Measurements from ENCODE around the gene TXNDC17.
"Not testable (repeated sequence)": the region's sequence is repeated elsewhere in the genome, so short reads cannot be mapped to it uniquely, and the experiment has no call there.

TXNDC17 gene

DNA sequence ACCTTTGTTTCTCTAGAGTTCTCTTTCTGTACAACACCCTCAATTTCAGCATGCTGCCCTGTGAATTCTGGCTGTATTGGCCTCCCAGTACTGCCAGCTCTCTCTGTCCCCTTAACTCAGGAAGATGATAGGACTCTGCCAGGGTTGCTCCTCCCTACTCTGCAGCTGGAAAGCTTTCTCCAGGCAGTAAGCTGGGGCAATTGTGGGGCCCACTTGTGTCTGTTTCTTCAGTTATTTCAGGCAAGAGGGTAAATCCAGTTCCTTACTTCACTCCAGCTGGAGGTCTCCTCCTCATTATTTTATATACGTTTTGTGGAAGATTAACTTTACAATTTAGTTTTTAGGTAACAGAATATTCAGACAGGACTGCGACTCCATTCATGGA is 20.6 kb downstream of the TXNDC17 start:
- no peak for DNase-seq

DNA sequence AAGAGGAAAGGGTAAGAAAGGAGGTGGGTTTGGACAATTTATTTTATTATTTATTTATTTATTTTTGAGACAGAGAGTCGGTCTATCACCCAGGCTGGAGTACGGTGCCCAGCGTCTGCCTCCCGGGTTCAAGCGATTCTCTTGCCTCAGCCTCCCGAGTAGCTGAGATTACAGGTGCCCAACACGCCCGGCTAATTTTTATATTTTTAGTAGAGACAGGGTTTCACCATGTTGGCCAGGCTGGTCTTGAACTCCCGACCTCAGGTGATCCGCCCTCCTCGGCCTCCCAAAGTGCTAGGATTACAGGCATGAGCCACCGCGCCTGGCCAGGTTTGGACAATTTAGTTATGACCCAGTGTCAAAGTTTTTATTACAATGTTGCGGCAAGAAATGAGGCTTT is 22.3 kb downstream of the TXNDC17 start:
- DNase-seq = not testable (repeated sequence)

DNA sequence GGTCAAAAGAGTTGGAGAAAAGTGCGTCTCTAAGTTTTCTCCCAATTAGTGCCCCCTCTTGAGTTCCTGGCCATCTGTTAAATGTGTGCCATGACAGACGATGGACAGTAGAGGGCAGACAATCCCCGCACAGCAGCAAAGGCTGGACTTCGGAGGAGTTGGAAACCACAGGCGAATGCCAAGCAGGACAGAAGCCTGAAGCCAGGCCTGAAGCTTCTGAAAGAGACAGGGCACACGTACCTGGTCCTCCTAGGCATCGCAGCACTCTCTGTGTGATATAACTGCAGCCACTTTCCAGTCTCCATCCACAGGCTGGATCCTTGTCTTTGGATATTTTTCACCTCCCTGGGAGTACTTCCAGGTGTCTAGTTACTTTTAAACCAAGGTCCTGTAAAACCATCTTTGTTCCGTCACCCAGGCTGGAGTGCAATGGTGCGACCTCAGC is 25.2 kb downstream of the TXNDC17 start:
- DNase-seq = peak in 12 of 14 donors; percentile 2 to 57 (median 36)

DNA sequence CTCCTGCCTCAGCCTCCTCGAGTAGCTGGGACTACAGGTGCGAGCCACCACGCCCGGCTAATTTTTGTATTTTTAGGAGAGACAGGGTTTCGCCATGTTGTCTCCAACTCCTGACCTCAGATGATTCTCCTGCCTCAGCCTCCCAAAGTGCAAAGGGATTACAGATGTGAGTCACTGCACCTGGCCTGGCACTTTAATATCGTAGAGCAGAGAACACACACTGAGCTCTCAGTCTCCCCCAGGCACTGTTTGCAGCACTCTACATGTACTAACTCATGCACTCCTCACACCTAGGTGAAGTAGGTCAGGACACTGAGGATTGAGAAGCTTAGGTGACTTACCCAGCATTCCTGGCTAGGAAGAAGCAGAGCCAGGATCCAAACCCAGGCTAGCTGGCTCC is 25.7 kb downstream of the TXNDC17 start:
- no peak for DNase-seq

DNA sequence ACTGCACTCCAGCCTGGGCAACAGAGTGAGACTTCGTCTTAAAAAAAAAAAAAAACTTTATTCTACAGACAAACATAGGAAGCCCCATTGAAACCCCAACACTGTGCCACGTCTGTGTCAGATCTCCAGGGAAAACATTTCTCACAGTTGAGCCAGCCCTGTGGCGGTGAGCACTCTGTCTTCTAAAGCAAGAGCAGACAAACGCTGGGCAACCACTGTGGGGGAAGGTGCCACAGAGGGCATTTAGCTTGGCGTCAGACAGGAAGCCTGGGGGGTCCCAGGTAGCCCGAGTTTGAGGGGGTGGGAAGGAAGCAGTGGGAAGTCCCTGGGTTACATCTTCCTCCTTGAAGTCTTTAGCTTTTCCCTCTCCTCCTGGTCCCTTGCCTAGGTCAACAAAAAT is 26.7 kb downstream of the TXNDC17 start:
- no peak for DNase-seq

DNA sequence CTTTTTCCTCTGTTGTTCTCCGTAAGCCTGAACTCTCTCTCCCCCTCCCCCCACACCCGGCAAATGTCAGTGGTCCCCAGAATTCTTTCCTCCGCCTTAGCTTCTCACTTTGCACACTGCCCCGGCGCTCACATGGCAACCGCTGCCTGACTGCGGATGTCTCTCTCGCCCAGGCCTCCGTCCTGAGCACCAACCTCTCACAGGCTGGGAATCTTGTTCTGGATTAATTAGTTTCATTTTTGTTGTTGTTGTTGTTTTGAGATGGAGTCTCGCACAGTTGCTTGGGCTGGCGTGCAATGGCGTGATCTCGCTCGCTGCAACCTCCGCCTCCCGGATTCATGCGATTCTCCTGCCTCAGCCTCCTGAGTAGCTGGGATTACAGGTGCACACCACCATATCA is 27.4 kb downstream of the TXNDC17 start:
- no peak for DNase-seq

DNA sequence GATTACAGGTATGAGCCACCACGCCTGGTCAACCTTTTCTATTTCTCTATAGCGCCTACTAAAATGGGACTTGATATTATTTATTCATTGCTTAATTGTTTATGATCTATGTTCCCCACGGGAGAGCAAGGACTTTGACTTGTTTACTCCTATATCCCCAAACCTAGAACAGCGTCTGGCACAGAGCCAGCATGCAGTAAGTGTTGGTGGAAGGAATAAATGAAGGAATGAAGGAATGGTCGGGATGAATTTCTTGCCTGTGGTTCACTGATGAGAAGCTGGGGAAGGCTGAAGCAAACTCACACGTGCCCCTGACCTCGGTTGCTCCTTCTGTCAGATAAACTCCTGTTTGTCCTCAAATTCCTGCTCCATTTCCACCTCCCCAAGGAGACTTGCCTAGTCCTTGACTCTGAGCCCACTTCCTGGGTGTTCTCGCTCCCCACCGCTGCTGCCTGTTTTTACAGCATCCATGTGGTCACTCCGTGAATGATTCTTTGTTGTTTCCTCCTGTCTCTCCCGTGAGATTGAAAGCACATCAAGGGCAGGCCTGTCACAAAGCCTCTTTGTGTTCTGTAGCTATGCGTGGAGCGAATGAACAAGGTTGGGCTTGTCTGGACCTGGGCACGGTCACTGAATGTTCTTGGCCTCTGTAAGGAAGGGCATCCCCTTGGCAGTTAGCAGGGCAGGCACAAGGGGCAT is 28.0 kb downstream of the TXNDC17 start:
- DNase-seq = no peak

DNA sequence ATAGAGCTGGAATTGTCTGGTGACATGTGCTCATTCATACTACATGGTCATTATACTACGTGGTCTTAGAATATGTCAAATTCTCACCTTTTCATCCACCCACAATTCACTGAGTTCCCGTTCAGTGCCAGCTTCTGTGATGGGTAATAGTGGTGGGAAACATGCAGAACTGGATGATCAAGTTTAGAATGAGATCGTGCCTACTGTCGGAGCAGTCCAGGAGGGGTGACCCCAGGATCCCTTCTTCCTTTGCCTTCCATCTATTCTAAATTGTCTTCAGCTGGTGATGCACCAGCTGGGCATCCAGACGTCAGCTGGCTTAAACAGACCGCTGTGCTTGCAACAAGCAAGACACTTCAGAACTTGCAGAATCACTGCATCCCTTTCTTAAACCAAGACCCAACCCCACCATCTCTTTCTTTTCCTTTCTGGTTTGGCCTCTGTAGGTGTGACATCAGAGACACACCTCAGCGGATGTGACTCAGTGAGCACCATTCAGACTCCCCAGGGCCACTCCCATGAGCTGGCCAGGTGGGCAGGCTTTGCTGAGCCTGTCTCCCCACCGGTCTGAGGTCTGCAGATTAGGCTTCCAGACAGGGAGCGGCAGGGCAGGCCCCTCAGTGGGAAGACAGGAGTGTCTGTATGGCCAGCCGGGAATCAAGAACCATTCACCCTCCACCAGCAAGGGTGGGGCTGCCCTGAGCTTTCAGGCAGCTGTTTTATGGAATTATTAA is 28.8 kb downstream of the TXNDC17 start:
- no peak for DNase-seq

DNA sequence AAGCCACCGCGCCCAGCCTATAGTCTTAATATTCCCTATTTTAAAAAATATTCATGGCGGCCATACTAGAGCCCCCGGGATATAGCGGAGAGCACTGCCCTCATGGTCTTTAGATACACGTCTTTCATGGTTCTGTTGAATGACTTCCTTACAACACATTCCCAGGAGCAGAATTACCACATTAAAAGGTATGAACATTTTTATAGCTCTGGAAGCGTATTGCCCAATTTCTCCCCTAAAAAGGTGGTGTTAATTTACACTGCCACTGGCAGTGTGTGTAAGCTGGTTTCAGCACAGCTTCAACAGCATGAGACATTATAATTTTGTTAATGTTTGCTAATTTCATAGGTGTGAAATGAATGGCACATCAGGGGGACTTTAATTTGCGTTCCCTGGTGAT is 29.7 kb downstream of the TXNDC17 start:
- no peak for DNase-seq

DNA sequence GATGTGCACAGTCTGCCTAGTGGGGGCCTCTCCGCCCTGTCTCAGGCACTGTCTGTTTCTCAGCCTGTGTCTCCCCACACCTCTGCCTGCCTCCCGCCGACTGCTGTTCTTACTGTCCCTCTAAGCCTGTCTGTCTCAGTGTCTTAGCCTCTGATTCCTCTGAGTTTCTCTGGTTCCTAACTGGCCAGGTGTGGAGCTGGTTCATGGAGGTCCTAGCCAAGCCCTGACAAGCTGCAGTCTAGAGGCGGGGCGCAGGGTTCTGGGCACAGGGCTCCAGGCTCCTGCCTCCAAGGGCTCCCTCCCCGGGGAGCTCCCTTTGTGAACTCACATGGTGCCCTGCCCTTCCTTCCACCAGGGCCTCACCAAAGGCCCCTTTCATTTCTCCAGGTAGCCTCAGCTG is 30.1 kb downstream of the TXNDC17 start:
- no peak for DNase-seq

DNA sequence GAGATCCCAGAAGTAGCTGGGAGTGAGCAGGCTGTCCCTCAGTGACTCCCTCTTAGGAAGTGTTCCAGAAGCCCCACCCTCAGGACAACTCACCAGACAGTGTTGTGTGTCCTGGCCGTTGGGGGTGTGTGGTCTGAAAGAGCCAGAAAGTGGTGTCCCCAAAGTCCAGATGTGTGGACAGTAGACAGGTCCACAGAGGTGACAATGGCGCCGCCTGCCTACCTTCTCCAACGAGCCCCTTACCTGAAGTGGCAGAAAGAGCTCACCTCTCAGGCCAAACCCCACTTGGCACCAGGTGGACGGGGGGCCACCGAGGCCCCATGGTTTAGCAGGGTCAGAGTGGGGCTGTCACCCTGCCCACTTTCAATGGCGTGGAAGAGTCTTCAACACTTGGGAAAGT is 30.6 kb downstream of the TXNDC17 start:
- no peak for DNase-seq

DNA sequence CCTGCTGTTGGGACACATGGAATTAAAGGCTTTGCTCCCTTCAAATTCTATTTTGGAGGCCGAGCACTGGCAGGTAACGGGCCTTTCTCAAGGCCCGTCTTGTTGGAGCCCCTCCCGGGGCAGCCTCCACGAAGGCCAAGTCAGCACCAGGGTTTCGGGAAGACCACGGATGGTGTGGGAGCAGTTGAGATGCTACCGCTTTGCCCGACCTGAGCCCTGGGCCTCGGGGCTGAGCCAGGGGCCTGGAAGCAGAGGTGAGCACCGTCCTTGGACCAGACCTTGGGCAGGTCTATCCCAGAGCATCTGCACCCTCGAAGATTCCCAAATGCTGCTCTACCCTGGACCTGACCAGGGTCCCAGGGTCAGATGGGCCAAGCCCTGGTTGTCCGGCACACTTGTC is 33.7 kb downstream of the TXNDC17 start:
- DNase-seq = no peak

DNA sequence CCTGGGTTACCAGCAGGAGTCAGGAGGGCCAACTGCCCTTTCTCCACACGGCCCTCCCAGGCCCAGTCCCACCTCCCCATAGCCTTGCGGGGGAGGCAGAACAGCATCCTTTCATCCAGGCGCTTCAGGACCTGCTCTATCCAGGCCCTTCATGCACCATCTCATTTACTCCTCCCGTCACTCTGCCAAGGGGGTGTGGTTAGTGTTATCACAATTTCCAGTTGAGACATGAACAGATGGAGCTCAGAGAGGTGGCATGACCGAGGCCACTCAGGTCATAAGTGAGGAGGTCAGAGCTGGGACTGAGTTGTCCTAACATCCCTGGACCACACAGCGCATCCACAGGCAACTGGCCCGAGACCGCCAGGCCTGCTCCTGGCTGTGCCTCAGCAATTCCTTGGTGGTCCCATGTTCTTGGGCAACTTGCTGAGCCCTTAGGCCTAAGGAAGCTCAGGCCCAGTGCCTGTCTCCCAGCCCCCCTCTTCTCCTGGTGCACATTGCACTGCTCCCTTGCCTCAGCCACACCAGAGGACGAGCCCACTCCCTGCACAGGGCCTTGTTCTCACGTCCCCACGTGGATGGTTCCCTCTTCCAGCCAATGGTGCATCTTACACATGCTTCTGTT is 34.5 kb downstream of the TXNDC17 start:
- no peak for DNase-seq

DNA sequence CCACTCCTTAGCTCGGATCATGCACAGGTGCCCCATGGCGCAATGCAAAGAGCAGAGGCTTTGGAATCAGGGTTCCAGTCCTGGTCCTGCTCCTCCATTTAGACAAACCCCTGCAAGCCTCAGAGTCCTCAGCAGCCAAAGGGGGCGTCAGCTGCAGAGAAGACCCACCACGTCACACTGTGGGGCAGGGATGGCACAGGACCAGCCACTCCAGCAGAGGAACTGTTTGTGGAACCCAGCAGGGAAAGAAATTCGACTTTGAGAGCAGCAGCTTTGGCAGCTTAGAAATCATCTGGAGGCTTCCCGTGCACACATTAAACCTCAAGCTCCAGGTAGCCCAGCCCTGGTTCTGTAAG is 35.9 kb downstream of the TXNDC17 start:
- DNase-seq = no peak

DNA sequence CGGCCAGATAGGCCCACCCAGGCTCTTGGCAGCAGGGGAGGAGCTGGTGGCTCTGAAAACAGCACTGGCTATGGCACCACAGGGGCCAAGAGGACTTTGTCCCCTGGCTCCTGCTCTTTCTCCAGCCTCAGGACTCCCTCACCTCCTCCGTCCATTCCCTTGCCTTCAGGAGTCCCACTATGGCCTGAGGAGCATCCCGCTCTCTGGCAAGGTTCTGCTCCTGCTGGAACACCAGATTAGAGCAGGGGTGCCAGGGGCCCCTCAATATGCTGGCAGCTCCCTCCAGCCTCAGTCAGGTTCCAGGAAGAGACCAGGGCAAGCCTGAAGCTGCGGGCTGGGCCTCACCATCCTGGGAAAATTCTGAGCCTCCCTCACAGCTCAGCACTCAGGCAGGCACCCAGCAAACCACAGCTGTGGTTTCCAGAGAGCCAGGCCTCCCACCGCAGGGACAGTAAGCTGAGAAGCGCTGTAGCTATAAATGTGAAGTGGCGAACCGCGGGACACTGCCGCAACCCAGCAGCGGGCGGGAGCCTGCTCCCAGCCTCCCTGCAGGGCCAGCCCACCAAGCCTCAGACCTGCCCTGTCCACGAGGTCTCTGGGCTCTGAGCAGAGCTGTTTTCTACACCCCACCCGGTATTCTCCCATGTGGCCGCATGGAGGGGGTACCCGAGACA is 36.4 kb downstream of the TXNDC17 start:
- no peak for DNase-seq

DNA sequence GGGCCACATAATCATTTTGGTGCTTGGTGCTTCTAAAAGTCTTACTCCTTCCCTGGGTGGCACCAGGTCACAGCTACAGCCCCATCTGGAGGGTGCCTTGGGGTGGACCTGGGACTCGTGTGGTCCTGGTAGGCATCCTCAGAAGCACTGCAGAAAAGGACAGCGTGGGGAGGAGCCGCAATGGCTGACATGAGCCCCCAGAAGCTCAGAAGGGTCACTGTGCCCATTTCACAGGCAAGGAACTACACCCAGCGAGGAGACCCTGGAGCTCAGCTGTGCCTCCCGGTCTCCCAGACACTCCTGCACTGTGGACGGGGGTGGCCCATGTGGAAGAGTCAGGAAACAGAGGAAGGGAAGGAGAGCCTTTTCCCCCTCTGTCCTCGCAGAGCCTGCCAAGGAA is 37.1 kb downstream of the TXNDC17 start:
- DNase-seq = no peak

DNA sequence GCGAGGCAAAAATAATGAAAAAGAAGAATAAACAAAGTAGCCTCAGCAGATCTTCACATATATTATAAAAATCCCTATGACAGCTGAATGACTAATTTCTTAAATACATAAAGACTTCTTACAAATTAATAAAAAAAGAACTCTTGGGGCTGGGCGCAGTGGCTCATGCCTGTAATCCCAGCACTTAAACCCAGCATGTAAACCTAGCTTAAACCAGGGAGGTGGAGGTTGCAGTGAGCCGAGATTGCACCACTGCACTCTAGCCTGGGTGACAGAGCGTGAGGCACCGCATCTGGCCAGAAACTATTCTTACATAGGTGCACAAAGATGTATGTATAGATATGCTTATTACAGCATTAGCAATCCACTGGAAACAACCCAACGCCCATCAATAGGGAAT is 38.4 kb downstream of the TXNDC17 start:
- no peak for DNase-seq

DNA sequence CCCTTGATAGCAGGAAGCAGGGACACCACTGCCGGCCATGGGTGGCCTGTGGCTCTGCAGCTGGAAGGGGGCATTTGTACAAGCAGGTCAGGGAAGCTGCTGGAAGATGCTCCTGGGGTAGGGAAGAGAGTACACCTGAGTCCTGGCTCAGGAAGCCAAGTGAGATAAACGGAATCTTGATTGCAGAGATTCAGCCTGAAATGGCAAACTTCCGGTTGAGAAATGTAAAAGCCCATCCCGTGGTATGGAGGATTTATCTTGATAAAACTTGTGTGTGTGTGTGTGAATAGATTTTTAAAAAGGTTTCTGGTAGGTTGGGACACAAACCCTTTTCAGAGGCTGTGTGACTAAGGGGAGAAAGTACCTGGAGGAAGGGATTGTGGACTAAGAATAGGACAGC is 40.3 kb downstream of the TXNDC17 start:
- DNase-seq = no peak

DNA sequence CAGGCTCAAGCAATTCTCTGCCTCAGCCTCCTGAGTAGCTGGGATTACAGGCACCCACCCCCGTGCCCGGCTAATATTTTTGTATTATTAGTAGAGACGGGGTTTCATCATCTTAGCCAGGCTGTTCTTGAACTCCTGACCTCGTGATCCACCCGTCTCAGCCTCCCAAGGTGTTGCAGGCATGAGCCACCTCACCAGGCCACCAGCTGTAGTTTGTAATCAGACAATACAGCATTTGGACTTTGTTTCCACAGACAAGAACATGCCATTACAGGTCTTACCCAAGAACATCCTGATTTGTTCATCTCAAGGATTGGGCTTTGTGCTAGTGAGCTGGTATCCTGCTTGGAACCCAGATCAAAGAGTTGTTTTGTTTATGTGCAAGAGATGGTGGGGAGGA is 40.8 kb downstream of the TXNDC17 start:
- no peak for DNase-seq

DNA sequence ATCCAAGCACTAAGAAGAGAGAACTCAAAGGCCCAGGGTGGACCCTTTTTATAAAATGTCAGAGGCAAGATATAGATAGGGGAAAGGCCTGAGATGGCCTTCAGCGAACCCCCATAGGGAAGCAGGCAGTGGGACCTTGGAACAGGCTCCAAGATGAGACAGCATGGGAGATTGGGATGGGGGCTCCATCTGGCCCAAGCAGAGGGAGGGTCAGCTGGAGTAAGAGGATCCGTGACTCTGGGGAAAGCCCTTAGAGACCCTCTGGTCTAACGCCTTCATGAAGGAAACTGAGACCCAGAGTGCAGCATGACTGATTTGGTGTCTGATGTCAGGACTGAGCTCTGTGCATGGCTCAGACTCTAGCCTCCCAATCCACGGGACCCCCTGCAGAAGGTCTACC is 41.5 kb downstream of the TXNDC17 start:
- DNase-seq = no peak

DNA sequence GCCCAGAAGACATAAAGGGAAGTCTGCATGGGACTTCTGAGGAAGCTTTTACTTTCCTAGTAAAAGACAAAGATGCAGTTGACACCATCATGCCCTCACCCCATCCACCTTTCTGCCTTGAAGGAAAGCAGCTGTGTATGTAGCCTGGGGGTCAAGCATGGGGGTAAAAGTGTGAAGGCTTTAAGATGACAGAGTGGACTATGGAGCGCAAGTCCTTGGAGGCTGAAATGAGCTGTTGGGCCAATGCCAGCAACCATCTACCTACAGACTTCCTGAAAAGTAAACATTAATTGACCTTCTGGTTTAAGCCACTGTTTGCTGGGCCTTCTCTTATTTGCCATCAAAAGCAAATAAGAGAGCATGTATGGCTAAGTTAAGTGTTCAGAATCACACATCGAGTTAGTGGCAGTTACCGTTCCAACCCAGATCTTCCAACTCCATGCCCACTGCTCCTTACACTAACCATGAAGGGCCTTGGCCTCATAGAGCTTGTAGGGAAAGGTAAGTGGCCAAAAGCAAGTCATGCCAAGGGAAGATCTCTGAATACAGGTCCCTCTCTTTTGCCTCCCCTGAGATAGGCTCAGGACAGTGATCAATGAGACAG is 42.3 kb downstream of the TXNDC17 start:
- no peak for DNase-seq

DNA sequence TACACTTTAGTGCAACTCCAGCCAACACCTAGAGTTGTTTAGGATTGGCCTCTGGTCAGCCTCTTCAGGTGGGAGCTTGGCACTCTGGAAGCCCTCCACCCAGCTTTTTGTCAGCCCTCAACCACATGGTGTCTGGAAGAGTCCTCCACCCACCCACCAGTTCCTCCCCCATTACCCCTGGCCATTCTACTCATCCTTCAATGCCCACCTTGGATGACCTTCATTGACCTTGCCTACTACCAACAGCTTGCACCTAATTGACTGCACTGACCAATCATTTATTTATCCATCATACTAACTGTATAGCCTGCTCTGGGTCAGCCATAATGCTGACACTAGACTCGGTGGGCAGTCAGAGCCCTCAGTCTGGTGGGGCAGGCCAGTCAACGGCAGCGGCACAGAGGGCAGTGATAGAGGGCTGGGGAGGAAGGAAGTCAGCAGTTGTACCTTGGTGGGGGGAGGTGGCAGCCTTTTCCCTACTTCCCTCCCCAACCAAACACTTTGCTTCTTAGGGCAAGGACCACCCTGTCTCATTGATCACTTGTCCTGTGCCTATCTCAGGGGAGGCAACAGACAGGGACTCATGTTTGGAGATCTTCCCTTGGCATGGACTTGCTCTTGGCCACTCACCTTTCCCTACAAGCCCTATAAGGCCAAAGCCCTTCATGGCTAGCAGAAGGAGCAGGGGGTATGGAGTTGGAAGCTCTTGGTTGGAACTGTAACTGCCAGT is 43.0 kb downstream of the TXNDC17 start:
- DNase-seq = no peak

DNA sequence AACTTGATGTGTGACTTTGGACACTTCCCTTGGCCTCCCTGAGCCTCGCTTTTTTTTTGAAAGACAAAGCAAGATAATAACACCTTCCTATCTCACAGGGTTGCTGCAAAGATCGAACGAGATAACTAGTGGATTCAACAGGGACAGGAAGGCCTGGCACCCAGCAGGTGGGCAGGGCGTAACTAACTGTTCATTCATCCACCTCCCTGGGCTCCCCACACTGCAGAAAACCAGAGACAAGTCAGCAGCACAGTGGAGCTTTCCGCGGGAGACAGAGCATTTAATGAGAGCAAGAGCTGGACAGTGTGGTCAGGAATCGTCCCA is 43.6 kb downstream of the TXNDC17 start:
- DNase-seq = no peak
